LHCN-M2 (cell line): ENCODE results near the gene SMCP. TPM values are rescaled to one million over a fixed set of nuclear protein-coding genes. Genes with fewer than 3 reads are reported as not detected.

ENCODE experiments used
- total RNA-seq: library from RNA; depleted of rRNA; stranded (reverse); fragments of >200 nt; gene quantifications from 2 replicates; pipeline ENCODE4 v1.2.3, GENCODE V29; 2014; rRNA removed

The SMCP gene
- total RNA-seq, 1 experiment from 2014 or later = not detected

Other genes starting within 250 kb of the SMCP start
- gene LCE2D, start 214.9 kb upstream of the SMCP start, total RNA-seq = not detected in 2 replicates
- gene LCE2C, start 203.0 kb upstream of the SMCP start, total RNA-seq = not detected in 2 replicates
- not detected in 2 replicates for gene LCE2B, start 192.2 kb upstream of the SMCP start, total RNA-seq
- not detected in 2 replicates for gene LCE2A, start 180.0 kb upstream of the SMCP start, total RNA-seq
- not detected in 2 replicates for gene LCE4A, start 170.2 kb upstream of the SMCP start, total RNA-seq
- gene KPRP, start 120.3 kb upstream of the SMCP start, total RNA-seq = 0.13 TPM in 1 of 2 replicates, not detected in the other
- gene LCE1F, start 103.2 kb upstream of the SMCP start, total RNA-seq = not detected in 2 replicates
- not detected in 2 replicates for gene LCE1E, start 92.1 kb upstream of the SMCP start, total RNA-seq
- not detected in 2 replicates for gene LCE1D, start 81.6 kb upstream of the SMCP start, total RNA-seq
- not detected in 2 replicates for gene LCE1C, start 71.7 kb upstream of the SMCP start, total RNA-seq
- gene LCE1B, start 66.4 kb upstream of the SMCP start, total RNA-seq = not detected in 2 replicates
- not detected in 2 replicates for gene LCE1A, start 50.8 kb upstream of the SMCP start, total RNA-seq
- not detected in 2 replicates for gene LCE6A, start 35.5 kb upstream of the SMCP start, total RNA-seq
- not detected in 2 replicates for gene LCE7A, start 18.3 kb upstream of the SMCP start, total RNA-seq
- not detected in 2 replicates for gene IVL, start 30.2 kb downstream of the SMCP start, total RNA-seq
- gene SPRR5, start 68.9 kb downstream of the SMCP start, total RNA-seq = not detected in 2 replicates
- gene SPRR4, start 92.3 kb downstream of the SMCP start, total RNA-seq = not detected in 2 replicates
- gene SPRR1A, start 105.8 kb downstream of the SMCP start, total RNA-seq = not detected in 2 replicates
- not detected in 2 replicates for gene SPRR3, start 123.4 kb downstream of the SMCP start, total RNA-seq
- not detected in 2 replicates for gene SPRR1B, start 152.9 kb downstream of the SMCP start, total RNA-seq
- gene SPRR2D, start 162.8 kb downstream of the SMCP start, total RNA-seq = not detected in 2 replicates
- gene SPRR2A, start 179.2 kb downstream of the SMCP start, total RNA-seq = not detected in 2 replicates
- not detected in 2 replicates for gene SPRR2B, start 193.3 kb downstream of the SMCP start, total RNA-seq
- gene SPRR2E, start 216.2 kb downstream of the SMCP start, total RNA-seq = not detected in 2 replicates
- gene SPRR2F, start 235.2 kb downstream of the SMCP start, total RNA-seq = not detected in 2 replicates